ENCODE results near the gene RB1.
A peak's percentile ranks its signal among the peaks of the same experiment; 100 is the strongest.

Gene RB1

DNA sequence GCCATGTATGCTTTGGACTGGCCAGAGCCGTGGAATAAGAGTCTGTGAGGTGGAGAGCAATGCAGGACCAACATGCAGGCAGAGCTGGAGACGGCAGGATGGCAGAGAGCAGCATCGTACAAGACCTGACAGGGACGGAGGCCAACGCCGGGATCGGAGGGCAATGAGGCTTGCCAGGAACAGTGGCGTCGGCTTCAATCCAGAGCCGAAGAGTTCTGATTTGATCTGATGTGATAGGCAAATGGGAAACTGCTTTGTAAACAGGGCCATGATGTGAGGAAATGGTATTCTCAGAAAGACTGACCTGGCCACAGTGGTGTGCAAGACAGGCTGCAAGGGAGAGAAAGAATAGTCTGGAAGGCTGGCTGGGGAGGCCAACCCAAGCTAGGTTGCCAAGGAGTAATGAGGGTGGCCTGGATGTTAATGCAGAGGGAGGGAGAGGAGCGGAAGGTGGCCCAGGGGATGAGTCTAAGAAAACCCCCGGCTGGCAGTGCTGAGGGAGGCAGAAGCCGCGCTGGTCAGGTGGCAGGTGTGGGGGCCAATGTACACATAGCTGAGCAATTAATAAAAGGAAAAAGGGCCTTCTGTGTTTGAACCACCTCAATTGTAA lies 202.6 kb downstream of the RB1 start:
- DNase-seq (peak; percentile 49), ATAC-seq (ENCODE audit: insufficient read depth, low read depth) (peak; percentile 18)
- Histone ChIP-seq H4K20me1 (ENCODE audit: insufficient read depth, low read length) (no peaks in the 10 kb centered on the region), H3K4me1 (ENCODE audit: insufficient read depth, low read length) (peaks cover 70% of the 10 kb centered on the region), H3K27me3 (ENCODE audit: insufficient read depth, low read length, poor library complexity) (no peaks in the 10 kb centered on the region), H3K36me3 (ENCODE audit: insufficient read depth, low read length) (peaks cover 4% of the 10 kb centered on the region), H3K27ac (ENCODE audit: low read length) (peak overlapping the region; percentile 97), H3K9me3 (ENCODE audit: insufficient read depth, low read length, severe bottlenecking) (no peaks in the 10 kb centered on the region), H3K79me2 (ENCODE audit: insufficient read depth, low read length) (no peaks in the 10 kb centered on the region), H3K9ac (ENCODE audit: low read depth, low read length) (peak overlapping the region; percentile 45), H3K4me2 (ENCODE audit: insufficient read depth, low read length) (peak overlapping the region; percentile 61), H2AFZ (ENCODE audit: low read depth, low read length) (no peak overlapping the region), H3K4me3 (ENCODE audit: low read depth in 1 of 2, low read length in 2 of 2) (peak overlapping the region in 1 of 2 experiments; percentile 40; a peak in 2 of 4 replicates)
- TF ChIP-seq CTCF (IDR thresholded peaks at IDR 0.05; ENCODE audit: borderline replicate concordance, extremely low read depth, low read length, poor library complexity, severe bottlenecking), result no peak
- no peak for TF ChIP-seq EZH2 (IDR thresholded peaks at IDR 0.05; ENCODE audit: borderline replicate concordance, low read depth, low read length, severe bottlenecking)

DNA sequence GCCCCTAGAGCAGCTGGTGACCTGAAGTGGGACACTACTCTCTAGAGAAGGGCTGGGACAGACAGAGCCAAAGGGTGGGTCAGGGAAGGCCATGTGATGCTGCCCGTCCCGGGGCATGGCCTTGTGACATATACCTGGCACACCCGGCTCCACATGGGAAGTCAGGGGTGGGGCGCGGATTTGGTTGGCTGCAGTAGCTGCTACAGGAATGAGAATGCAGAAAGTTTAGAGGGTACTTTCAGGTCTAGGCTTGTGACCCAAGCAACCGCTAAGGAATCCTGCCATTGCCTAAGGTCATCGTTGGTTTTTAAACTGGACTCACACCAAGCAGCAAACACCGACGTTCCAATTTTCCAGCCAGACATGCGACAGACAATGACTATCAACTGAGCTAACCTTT lies 203.5 kb downstream of the RB1 start:
- TF ChIP-seq EZH2 (IDR thresholded peaks at IDR 0.05; ENCODE audit: borderline replicate concordance, low read depth, low read length, severe bottlenecking) (no peak), CTCF (IDR thresholded peaks at IDR 0.05; ENCODE audit: borderline replicate concordance, extremely low read depth, low read length, poor library complexity, severe bottlenecking) (no peak)
- peaks cover 10% of the 10 kb centered on the region for H3K36me3 ChIP-seq (ENCODE audit: insufficient read depth, low read length)
- no peaks in the 10 kb centered on the region for H3K9me3 ChIP-seq (ENCODE audit: insufficient read depth, low read length, severe bottlenecking)
- peak overlapping the region; percentile 61; the same call in 1 of the 2 replicates for H3K4me2 ChIP-seq (ENCODE audit: insufficient read depth, low read length)
- peak overlapping the region; percentile 45 for H3K9ac ChIP-seq (ENCODE audit: low read depth, low read length)
- peaks cover 70% of the 10 kb centered on the region for H3K4me1 ChIP-seq (ENCODE audit: insufficient read depth, low read length)
- no peak for ATAC-seq (ENCODE audit: insufficient read depth, low read depth)
- H3K79me2 ChIP-seq (ENCODE audit: insufficient read depth, low read length), result no peaks in the 10 kb centered on the region
- no peak overlapping the region for H2AFZ ChIP-seq (ENCODE audit: low read depth, low read length)
- no peaks in the 10 kb centered on the region for H4K20me1 ChIP-seq (ENCODE audit: insufficient read depth, low read length)
- no peaks in the 10 kb centered on the region for H3K27me3 ChIP-seq (ENCODE audit: insufficient read depth, low read length, poor library complexity)
- no peak overlapping the region for H3K4me3 ChIP-seq (ENCODE audit: low read depth in 1 of 2, low read length in 2 of 2)
- peak overlapping the region; percentile 97 for H3K27ac ChIP-seq (ENCODE audit: low read length)
- DNase-seq, result no peak

GRCh38 chr13:48508011-48508410 lies 204.5 kb downstream of the RB1 start:
- Histone ChIP-seq H3K9ac (ENCODE audit: low read depth, low read length) (no peak overlapping the region), H3K4me2 (ENCODE audit: insufficient read depth, low read length) (no peak overlapping the region), H3K79me2 (ENCODE audit: insufficient read depth, low read length) (no peaks in the 10 kb centered on the region), H4K20me1 (ENCODE audit: insufficient read depth, low read length) (no peaks in the 10 kb centered on the region), H3K9me3 (ENCODE audit: insufficient read depth, low read length, severe bottlenecking) (no peaks in the 10 kb centered on the region), H3K4me3 (ENCODE audit: low read depth in 1 of 2, low read length in 2 of 2) (no peak overlapping the region), H3K27ac (ENCODE audit: low read length) (peak overlapping the region; percentile 97; the same call in 1 of the 2 replicates), H3K4me1 (ENCODE audit: insufficient read depth, low read length) (peaks cover 65% of the 10 kb centered on the region), H2AFZ (ENCODE audit: low read depth, low read length) (no peak overlapping the region), H3K27me3 (ENCODE audit: insufficient read depth, low read length, poor library complexity) (no peaks in the 10 kb centered on the region), H3K36me3 (ENCODE audit: insufficient read depth, low read length) (peaks cover 16% of the 10 kb centered on the region)
- ATAC-seq (ENCODE audit: insufficient read depth, low read depth) (no peak), DNase-seq (no peak)
- TF ChIP-seq CTCF (IDR thresholded peaks at IDR 0.05; ENCODE audit: borderline replicate concordance, extremely low read depth, low read length, poor library complexity, severe bottlenecking), result no peak
- TF ChIP-seq EZH2 (IDR thresholded peaks at IDR 0.05; ENCODE audit: borderline replicate concordance, low read depth, low read length, severe bottlenecking), result no peak
